Stimulated activated CD8-positive, alpha-beta memory T cell treated with anti-CD3 and anti-CD28 coated beads, Interleukin-4, amount 100 ng/mL, for 1 hour (primary cell): ENCODE measurements around the gene DPH5.
"Not testable (repeated sequence)": the region's sequence is repeated elsewhere in the genome, so short reads cannot be mapped to it uniquely, and the experiment has no call there.

Source experiments
- DNase-seq, 2 donors: peaks; one replicate each; pipeline ENCODE4 v3.0.0-alpha.2; 2020; ENCODE audit warnings: low read depth in 2 of 2, low spot score in 1 of 2

Gene DPH5

GRCh38 chr1:100989306-100990077 is 36.1 kb downstream of the DPH5 start:
- DNase-seq, result no peak

GRCh38 chr1:100988121-100988520 is 37.5 kb downstream of the DPH5 start:
- no peak for DNase-seq

- no peak for DNase-seq
These were observed 42.8 kb downstream of the DPH5 start for GRCh38 chr1:100982793-100983192.

GRCh38 chr1:100979631-100980030 is 46.0 kb downstream of the DPH5 start:
- DNase-seq, result no peak

GRCh38 chr1:100976936-100977335 is 48.6 kb downstream of the DPH5 start:
- no peak for DNase-seq

- no peak for DNase-seq
These were observed 53.4 kb downstream of the DPH5 start for GRCh38 chr1:100972185-100972584.

GRCh38 chr1:100971021-100971420 is 54.6 kb downstream of the DPH5 start:
- no peak for DNase-seq

GRCh38 chr1:100969327-100969726 is 56.3 kb downstream of the DPH5 start:
- DNase-seq, result no peak

- DNase-seq, result no peak
These were observed 57.0 kb downstream of the DPH5 start for GRCh38 chr1:100968621-100969020.

GRCh38 chr1:100960098-100960497 is 65.5 kb downstream of the DPH5 start:
- no peak for DNase-seq

- DNase-seq, result no peak
These were observed 66.0 kb downstream of the DPH5 start for GRCh38 chr1:100959502-100960060.

- no peak for DNase-seq
These were observed 70.3 kb downstream of the DPH5 start for GRCh38 chr1:100955322-100955721.

GRCh38 chr1:100953960-100954730 is 71.4 kb downstream of the DPH5 start:
- DNase-seq, result no peak

- not testable (repeated sequence) for DNase-seq
These were observed 72.6 kb downstream of the DPH5 start for GRCh38 chr1:100952970-100953369.

- no peak for DNase-seq
These were observed 73.4 kb downstream of the DPH5 start for GRCh38 chr1:100952104-100952745.

- no peak for DNase-seq
These were observed 74.8 kb downstream of the DPH5 start for GRCh38 chr1:100950781-100951180.

- no peak for DNase-seq
These were observed 75.2 kb downstream of the DPH5 start for GRCh38 chr1:100950337-100950736.

GRCh38 chr1:100949515-100950158 is 75.9 kb downstream of the DPH5 start:
- peak in 1 of 2 donors; percentile 48 for DNase-seq

- DNase-seq, result not testable (repeated sequence)
These were observed 76.7 kb downstream of the DPH5 start for GRCh38 chr1:100948721-100949405.

GRCh38 chr1:100947816-100948215 is 77.8 kb downstream of the DPH5 start:
- DNase-seq, result not testable (repeated sequence)
